Mesenchymal stem cell (in vitro differentiated cells and primary cell): Measurements from ENCODE around the gene CDCA8.

Source experiments
- DNase-seq: peaks from one replicate; pipeline ENCODE4 v3.0.0-alpha.2; 2013
- H2AFZ ChIP-seq: one replicate; pipeline ENCODE4 v1.6.1; 2013; ENCODE audit warnings: low read depth, mild to moderate bottlenecking, control low read depth, inconsistent platforms, low read length, moderate library complexity
- H2AK5ac ChIP-seq: 2 replicates; pipeline ENCODE4 v1.6.1; 2013; ENCODE audit warnings: low read length, moderate library complexity, mild to moderate bottlenecking, inconsistent platforms; ENCODE audit not compliant: severe bottlenecking
- H2BK120ac ChIP-seq: one replicate; pipeline ENCODE4 v1.6.1; 2013; ENCODE audit warnings: low read depth, mild to moderate bottlenecking, inconsistent platforms, low read length, moderate library complexity
- H2BK12ac ChIP-seq, 2 experiments: one replicate each; pipeline ENCODE4 v1.6.1; 2013; ENCODE audit warnings: inconsistent platforms in 2 of 2, low read length in 2 of 2, mild to moderate bottlenecking in 2 of 2, moderate library complexity in 2 of 2, control low read depth in 1 of 2
- H2BK15ac ChIP-seq: one replicate; pipeline ENCODE4 v1.6.1; 2013; ENCODE audit warnings: mild to moderate bottlenecking, low read depth, inconsistent platforms; ENCODE audit not compliant: poor library complexity, severe bottlenecking
- H2BK5ac ChIP-seq: 2 replicates; pipeline ENCODE4 v1.6.1; 2013; ENCODE audit warnings: low read depth, mild to moderate bottlenecking, low read length, control low read depth, inconsistent platforms; ENCODE audit not compliant: poor library complexity, severe bottlenecking
- H3K14ac ChIP-seq, 2 experiments: one replicate each; pipeline ENCODE4 v1.6.1; 2013; ENCODE audit warnings: inconsistent platforms in 2 of 2, low read length in 2 of 2, control low read depth in 1 of 2, mild to moderate bottlenecking in 1 of 2, moderate library complexity in 1 of 2
- H3K18ac ChIP-seq, 2 experiments: one replicate each; pipeline ENCODE4 v1.6.1; 2013; ENCODE audit warnings: inconsistent platforms in 2 of 2, low read length in 2 of 2, control low read depth in 1 of 2, low read depth in 1 of 2, mild to moderate bottlenecking in 1 of 2
- H3K23ac ChIP-seq, 2 experiments: one replicate each; pipeline ENCODE4 v1.6.1; 2013; ENCODE audit warnings: inconsistent platforms in 2 of 2, low read length in 2 of 2, mild to moderate bottlenecking in 2 of 2, moderate library complexity in 2 of 2, control low read depth in 1 of 2
- H3K27ac ChIP-seq: 2 replicates; pipeline ENCODE4 v1.5.1; 2013; ENCODE audit warnings: mild to moderate bottlenecking, moderate library complexity, low read length, control low read depth, inconsistent platforms; ENCODE audit not compliant: poor library complexity, severe bottlenecking
- H3K27me3 ChIP-seq, 2 experiments: 2 replicates each; pipeline versions ENCODE4 v1.6.1 to v1.7.0; 2013; ENCODE audit warnings: low read length in 2 of 2, mild to moderate bottlenecking in 2 of 2, moderate library complexity in 2 of 2, control low read depth in 1 of 2, inconsistent platforms in 1 of 2; ENCODE audit not compliant: control insufficient read depth in 1 of 2, insufficient read depth in 1 of 2
- H3K36me3 ChIP-seq, 2 experiments: 2 replicates each; pipeline versions ENCODE4 v1.6.1 to v1.7.0; 2013; ENCODE audit warnings: low read length in 2 of 2, control low read depth in 1 of 2, inconsistent platforms in 1 of 2, low read depth in 1 of 2, mild to moderate bottlenecking in 1 of 2; ENCODE audit not compliant: insufficient read depth in 2 of 2, control insufficient read depth in 1 of 2
- H3K4ac ChIP-seq, 2 experiments: one replicate each; pipeline ENCODE4 v1.6.1; 2013; ENCODE audit warnings: inconsistent platforms in 2 of 2, low read length in 2 of 2, mild to moderate bottlenecking in 2 of 2, moderate library complexity in 2 of 2, control low read depth in 1 of 2, low read depth in 1 of 2
- H3K4me1 ChIP-seq: 2 replicates; pipeline ENCODE4 v1.6.1; 2013; ENCODE audit warnings: low read depth, low read length, control low read depth; ENCODE audit not compliant: control insufficient read depth, insufficient read depth
- H3K4me2 ChIP-seq: 2 replicates; pipeline ENCODE4 v1.6.1; 2013; ENCODE audit warnings: low read length, mild to moderate bottlenecking, inconsistent platforms; ENCODE audit not compliant: poor library complexity, severe bottlenecking
- H3K4me3 ChIP-seq, 2 experiments: 2 replicates each; pipeline versions ENCODE4 v1.5.1 to v1.7.0; 2013; ENCODE audit warnings: low read length in 2 of 2, mild to moderate bottlenecking in 2 of 2, control low read depth in 1 of 2, low read depth in 1 of 2; ENCODE audit not compliant: insufficient read depth in 1 of 2
- H3K79me1 ChIP-seq: replicated peaks from 2 replicates; pipeline ENCODE4 v1.6.1; 2013; ENCODE audit warnings: mild to moderate bottlenecking, control low read depth, low read length, inconsistent platforms; ENCODE audit not compliant: poor library complexity, severe bottlenecking
- H3K9ac ChIP-seq: 2 replicates; pipeline ENCODE4 v1.7.0; 2013; ENCODE audit warnings: mild to moderate bottlenecking, low read length, moderate library complexity
- H3K9me3 ChIP-seq: 2 replicates; pipeline ENCODE4 v1.7.0; 2013; ENCODE audit warnings: mild to moderate bottlenecking, low read length; ENCODE audit not compliant: control insufficient read depth
- H4K8ac ChIP-seq: one replicate; pipeline ENCODE4 v1.6.1; 2013; ENCODE audit warnings: inconsistent platforms, mild to moderate bottlenecking, low read length, moderate library complexity
- H4K91ac ChIP-seq: one replicate; pipeline ENCODE4 v1.6.1; 2013; ENCODE audit warnings: mild to moderate bottlenecking, low read length, inconsistent platforms
- WGBS: methylation state at CpG from one replicate; pipeline ENCODE4 v1.1.7; 2013; ENCODE audit warnings: mixed read lengths; 5-methylcytosine and 5-hydroxymethylcytosine counted together

The CDCA8 gene

GRCh38 chr1:37723390-37724078 is 31.2 kb downstream of the CDCA8 start:
- H3K14ac ChIP-seq = no peak overlapping the region
- no peak overlapping the region for H2BK15ac ChIP-seq
- peaks cover 18 to 62% of the 10 kb centered on the region in 2 experiments for H3K27me3 ChIP-seq
- H3K4me2 ChIP-seq = no peak overlapping the region
- no peak overlapping the region for H2BK12ac ChIP-seq
- H3K9ac ChIP-seq = no peak overlapping the region
- H3K18ac ChIP-seq = no peak overlapping the region
- H3K79me1 ChIP-seq = no peaks in the 10 kb centered on the region
- no peaks in the 10 kb centered on the region for H3K9me3 ChIP-seq
- H3K4ac ChIP-seq = no peak overlapping the region
- no peak overlapping the region for H3K23ac ChIP-seq
- H2BK5ac ChIP-seq = no peak overlapping the region
- no peak for DNase-seq
- H2AK5ac ChIP-seq = no peak overlapping the region
- H4K91ac ChIP-seq = no peak overlapping the region
- H3K4me3 ChIP-seq = no peak overlapping the region
- no peaks in the 10 kb centered on the region for H3K36me3 ChIP-seq
- H3K27ac ChIP-seq = no peak overlapping the region
- WGBS = 66% methylated on average over 11 of the region's 11 CpGs
- no peak overlapping the region for H4K8ac ChIP-seq
- H2BK120ac ChIP-seq = no peak overlapping the region
- no peak overlapping the region for H2AFZ ChIP-seq
- H3K4me1 ChIP-seq = no peaks in the 10 kb centered on the region

- Histone ChIP-seq H3K27me3 (peaks cover 27 to 71% of the 10 kb centered on the region in 2 experiments), H3K36me3 (no peaks in the 10 kb centered on the region), H3K23ac (no peak overlapping the region), H2AK5ac (no peak overlapping the region), H4K91ac (no peak overlapping the region), H3K14ac (no peak overlapping the region), H3K27ac (no peak overlapping the region), H3K9me3 (no peaks in the 10 kb centered on the region), H3K4me1 (no peaks in the 10 kb centered on the region), H3K18ac (no peak overlapping the region), H2BK15ac (no peak overlapping the region), H3K4ac (no peak overlapping the region), H2BK5ac (no peak overlapping the region), H3K79me1 (no peaks in the 10 kb centered on the region), H4K8ac (no peak overlapping the region), H3K9ac (no peak overlapping the region), H2BK12ac (no peak overlapping the region), H3K4me2 (no peak overlapping the region), H2AFZ (no peak overlapping the region), H3K4me3 (no peak overlapping the region), H2BK120ac (no peak overlapping the region)
- no peak for DNase-seq
- WGBS = 71% methylated on average over 6 of the region's 6 CpGs
Measured at GRCh38 chr1:37724575-37724974, 32.3 kb downstream of the CDCA8 start.

GRCh38 chr1:37725851-37726613 is 33.7 kb downstream of the CDCA8 start:
- Histone ChIP-seq H3K4ac (no peak overlapping the region), H3K9ac (no peak overlapping the region), H2AK5ac (no peak overlapping the region), H3K4me1 (no peaks in the 10 kb centered on the region), H3K9me3 (no peaks in the 10 kb centered on the region), H3K23ac (no peak overlapping the region), H2BK12ac (no peak overlapping the region), H2BK15ac (no peak overlapping the region), H4K91ac (no peak overlapping the region), H3K14ac (no peak overlapping the region), H3K4me3 (no peak overlapping the region), H3K36me3 (no peaks in the 10 kb centered on the region), H3K27ac (no peak overlapping the region), H3K27me3 (peaks cover 35 to 82% of the 10 kb centered on the region in 2 experiments), H2AFZ (no peak overlapping the region), H3K18ac (no peak overlapping the region), H4K8ac (no peak overlapping the region), H2BK5ac (no peak overlapping the region), H2BK120ac (no peak overlapping the region), H3K79me1 (no peaks in the 10 kb centered on the region), H3K4me2 (no peak overlapping the region)
- WGBS = 85% methylated on average over 14 of the region's 14 CpGs
- DNase-seq = no peak

GRCh38 chr1:37726751-37727585 is 34.7 kb downstream of the CDCA8 start:
- H2BK120ac ChIP-seq = no peak overlapping the region
- no peak overlapping the region for H3K4me3 ChIP-seq
- no peak overlapping the region for H2BK12ac ChIP-seq
- H2BK5ac ChIP-seq = no peak overlapping the region
- H3K9me3 ChIP-seq = no peaks in the 10 kb centered on the region
- H3K27ac ChIP-seq = no peak overlapping the region
- H2BK15ac ChIP-seq = no peak overlapping the region
- DNase-seq = no peak
- H3K14ac ChIP-seq = no peak overlapping the region
- H2AFZ ChIP-seq = no peak overlapping the region
- no peak overlapping the region for H3K18ac ChIP-seq
- no peak overlapping the region for H3K4ac ChIP-seq
- 80% methylated on average over 15 of the region's 15 CpGs for WGBS
- H3K4me1 ChIP-seq = no peaks in the 10 kb centered on the region
- no peaks in the 10 kb centered on the region for H3K79me1 ChIP-seq
- no peak overlapping the region for H3K4me2 ChIP-seq
- H3K23ac ChIP-seq = peak overlapping the region in 1 of 2 experiments; percentile 25
- H4K91ac ChIP-seq = no peak overlapping the region
- no peak overlapping the region for H2AK5ac ChIP-seq
- peaks cover 38 to 90% of the 10 kb centered on the region in 2 experiments for H3K27me3 ChIP-seq
- H4K8ac ChIP-seq = no peak overlapping the region
- no peak overlapping the region for H3K9ac ChIP-seq
- no peaks in the 10 kb centered on the region for H3K36me3 ChIP-seq
